MM.1S (cell line): ENCODE data around the gene SNAI3.

ENCODE experiments used
- EZH2phosphoT487 ChIP-seq: fragments of 300-600 bp; sonication (generic); IDR thresholded peaks from 2 replicates; pipeline ENCODE4 v1.6.1; 2018; ENCODE audit warnings: antibody characterized with exemption, low read length
- TF ChIP-seq, protein P1 (sequence below): fragments of 300-600 bp; sonication (generic); IDR thresholded peaks from 2 replicates; pipeline ENCODE4 v1.5.1; 2016; ENCODE audit warnings: antibody characterized with exemption, low read length, mixed read lengths

DNA sequence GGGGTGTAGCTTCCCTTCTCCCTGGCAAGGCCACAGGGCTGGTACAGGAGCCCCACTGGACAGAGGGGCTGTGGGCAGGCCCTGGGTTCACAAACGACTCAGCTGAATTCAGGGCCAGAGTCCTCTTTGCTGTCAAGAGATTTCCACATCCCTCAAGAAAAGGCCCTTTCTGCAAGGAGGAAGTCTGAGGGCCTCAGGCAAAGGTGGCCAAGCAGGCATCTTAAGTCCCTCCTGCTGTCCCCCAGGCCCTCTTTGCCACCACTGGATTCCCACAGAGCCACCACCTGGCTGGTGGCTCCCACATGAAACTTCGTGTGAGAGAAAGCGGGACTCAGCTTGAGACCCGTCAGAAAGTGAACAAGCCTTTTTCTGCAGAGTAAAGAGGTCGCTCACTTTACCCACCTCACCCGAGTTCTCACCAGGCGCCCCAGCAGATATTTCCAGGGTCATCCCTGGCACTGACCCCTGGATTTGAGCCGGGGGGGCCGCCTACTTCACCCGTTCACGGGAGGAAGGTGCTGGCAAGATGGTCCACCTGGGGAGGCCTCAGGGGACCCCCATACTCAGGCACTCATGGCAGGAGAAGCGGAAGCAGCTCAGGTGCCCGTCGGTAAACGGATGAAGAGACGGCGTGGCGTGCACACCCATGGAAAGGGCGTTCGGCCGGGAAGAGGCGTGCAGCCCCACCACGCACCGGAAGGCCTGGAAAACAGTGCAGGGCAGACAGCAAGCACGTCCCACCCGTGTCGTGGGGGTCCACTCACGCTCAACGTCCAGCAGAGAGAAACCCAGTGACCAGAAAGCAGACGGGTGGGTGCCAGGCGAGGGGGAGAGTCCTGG lies 16.3 kb upstream of the SNAI3 start:
- TF ChIP-seq, protein P1, sequence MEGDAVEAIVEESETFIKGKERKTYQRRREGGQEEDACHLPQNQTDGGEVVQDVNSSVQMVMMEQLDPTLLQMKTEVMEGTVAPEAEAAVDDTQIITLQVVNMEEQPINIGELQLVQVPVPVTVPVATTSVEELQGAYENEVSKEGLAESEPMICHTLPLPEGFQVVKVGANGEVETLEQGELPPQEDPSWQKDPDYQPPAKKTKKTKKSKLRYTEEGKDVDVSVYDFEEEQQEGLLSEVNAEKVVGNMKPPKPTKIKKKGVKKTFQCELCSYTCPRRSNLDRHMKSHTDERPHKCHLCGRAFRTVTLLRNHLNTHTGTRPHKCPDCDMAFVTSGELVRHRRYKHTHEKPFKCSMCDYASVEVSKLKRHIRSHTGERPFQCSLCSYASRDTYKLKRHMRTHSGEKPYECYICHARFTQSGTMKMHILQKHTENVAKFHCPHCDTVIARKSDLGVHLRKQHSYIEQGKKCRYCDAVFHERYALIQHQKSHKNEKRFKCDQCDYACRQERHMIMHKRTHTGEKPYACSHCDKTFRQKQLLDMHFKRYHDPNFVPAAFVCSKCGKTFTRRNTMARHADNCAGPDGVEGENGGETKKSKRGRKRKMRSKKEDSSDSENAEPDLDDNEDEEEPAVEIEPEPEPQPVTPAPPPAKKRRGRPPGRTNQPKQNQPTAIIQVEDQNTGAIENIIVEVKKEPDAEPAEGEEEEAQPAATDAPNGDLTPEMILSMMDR = no peak
- TF ChIP-seq EZH2phosphoT487 = no peak
